Prostate gland (tissue), 2 donors: ENCODE data around the gene CROCC.

Source experiments
- POLR2A ChIP-seq: fragments of 450-650 bp; IDR thresholded peaks from one replicate; pipeline ENCODE4 v1.6.1; 2016; ENCODE audit warnings: antibody characterized with exemption, mild to moderate bottlenecking
- POLR2AphosphoS5 ChIP-seq: sonication (generic); formaldehyde crosslinking; IDR thresholded peaks from one replicate; pipeline ENCODE4 v1.6.1; 2017; ENCODE audit warnings: antibody characterized with exemption
- TF ChIP-seq, protein P1 (sequence below), 4 experiments: fragments of 200-600 bp in 2 of 4; fragments of 450-650 bp in 2 of 4; sonication (generic) in 2 of 4; IDR thresholded peaks; 1 replicate in 3 of 4; 2 replicates in 1 of 4; pipeline ENCODE4 v1.5.1; 2016 to 2019; ENCODE audit warnings: antibody characterized with exemption in 4 of 4, mild to moderate bottlenecking in 2 of 4, moderate library complexity in 2 of 4

DNA sequence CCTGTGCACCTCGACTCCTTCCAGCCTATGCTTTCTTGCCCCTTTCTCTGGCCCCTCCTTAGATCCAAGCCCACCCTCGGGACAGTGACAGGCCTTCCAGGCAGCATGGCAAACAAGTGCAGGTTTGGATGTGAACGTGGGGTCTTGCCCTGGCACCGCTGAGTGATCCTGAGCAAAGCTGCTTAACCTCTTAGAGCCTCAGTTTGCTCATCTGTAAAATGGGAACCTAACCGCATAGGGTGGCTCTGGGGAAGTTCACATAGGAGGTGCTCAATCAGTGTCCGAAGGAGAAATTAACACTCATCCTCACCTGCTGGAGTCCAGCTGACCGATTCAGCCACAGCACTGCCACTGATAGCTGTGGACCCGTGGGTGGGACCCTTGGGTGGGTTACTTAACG is 51.5 kb downstream of the CROCC start:
- TF ChIP-seq, protein P1, sequence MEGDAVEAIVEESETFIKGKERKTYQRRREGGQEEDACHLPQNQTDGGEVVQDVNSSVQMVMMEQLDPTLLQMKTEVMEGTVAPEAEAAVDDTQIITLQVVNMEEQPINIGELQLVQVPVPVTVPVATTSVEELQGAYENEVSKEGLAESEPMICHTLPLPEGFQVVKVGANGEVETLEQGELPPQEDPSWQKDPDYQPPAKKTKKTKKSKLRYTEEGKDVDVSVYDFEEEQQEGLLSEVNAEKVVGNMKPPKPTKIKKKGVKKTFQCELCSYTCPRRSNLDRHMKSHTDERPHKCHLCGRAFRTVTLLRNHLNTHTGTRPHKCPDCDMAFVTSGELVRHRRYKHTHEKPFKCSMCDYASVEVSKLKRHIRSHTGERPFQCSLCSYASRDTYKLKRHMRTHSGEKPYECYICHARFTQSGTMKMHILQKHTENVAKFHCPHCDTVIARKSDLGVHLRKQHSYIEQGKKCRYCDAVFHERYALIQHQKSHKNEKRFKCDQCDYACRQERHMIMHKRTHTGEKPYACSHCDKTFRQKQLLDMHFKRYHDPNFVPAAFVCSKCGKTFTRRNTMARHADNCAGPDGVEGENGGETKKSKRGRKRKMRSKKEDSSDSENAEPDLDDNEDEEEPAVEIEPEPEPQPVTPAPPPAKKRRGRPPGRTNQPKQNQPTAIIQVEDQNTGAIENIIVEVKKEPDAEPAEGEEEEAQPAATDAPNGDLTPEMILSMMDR (IDR thresholded peaks at IDR 0.05): no peak
- no peak for TF ChIP-seq POLR2A
- no peak for TF ChIP-seq POLR2AphosphoS5
